ENCODE data around the gene IDI1. TPM values are rescaled to one million over a fixed set of nuclear protein-coding genes. Genes with fewer than 3 reads are reported as not detected.

IDI1 gene
- total and polyA plus RNA-seq, 2 of the 4 experiments (the other 2 are of a cell fraction), result 27.3 to 27.4 TPM

DNA sequence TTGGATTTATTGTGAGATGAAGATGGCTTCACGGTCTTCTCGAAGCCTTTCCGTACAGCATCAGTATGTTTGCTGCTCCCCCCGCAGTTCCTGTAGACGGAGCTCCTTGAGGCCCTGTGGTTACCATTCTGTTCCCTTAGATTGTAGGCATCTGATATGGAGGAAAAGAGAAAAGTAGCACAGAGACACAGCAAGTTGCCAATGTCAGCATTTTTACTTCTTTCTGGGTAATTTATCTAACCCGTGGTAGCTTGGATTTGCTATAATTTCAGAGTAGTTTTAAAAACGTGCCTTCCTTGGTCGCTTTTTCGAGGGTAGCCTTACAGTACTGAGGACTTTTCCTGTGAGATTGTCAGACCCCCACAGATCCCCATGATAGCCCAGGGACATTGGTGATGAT, 44.8 kb upstream of the IDI1 start:
- H4K5ac ChIP-seq (ENCODE audit: low read depth, low read length), result no peak overlapping the region
- H2AK9ac ChIP-seq (replicated peaks; ENCODE audit: low read depth, low read length, poor library complexity), result no peak overlapping the region
- no peak overlapping the region for H3K4me3 ChIP-seq (ENCODE audit: insufficient read depth, low read depth, low read length)
- intact Hi-C loops (cut with micrococcal nuclease), result no loop called here
- peaks cover 53% of the 10 kb centered on the region for H3K36me3 ChIP-seq (ENCODE audit: control insufficient read depth, insufficient read depth, low read length)
- WGBS, 2 experiments (ENCODE audit: extremely low coverage in 2 of 2, insufficient read length in 1 of 2), result 90% methylated on average over 2 of the region's 9 CpGs; no CpG with 5 or more reads in 1 of the 2 experiments
- BruUV-seq (replicated peaks), result no TSS peak
- DNase-seq (no peak), ATAC-seq (ENCODE audit: low read depth) (no peak)
- no peak overlapping the region for H2BK15ac ChIP-seq (ENCODE audit: low read depth, low read length)
- no peaks in the 10 kb centered on the region for H3K27me3 ChIP-seq (ENCODE audit: control insufficient read depth, insufficient read depth, low read length)
- H2AFZ ChIP-seq (replicated peaks; ENCODE audit: low read length, poor library complexity), result no peak overlapping the region
- H4K20me1 ChIP-seq (ENCODE audit: insufficient read depth, low read length), result 0 out of 2 replicates have a peak, but pooled peaks cover 4% of the 10 kb centered on the region
- dilution Hi-C loops (cut with HindIII; ENCODE audit: low sequenced_read_pairs, unreplicated experiment), result no loop called here
- H3K27ac ChIP-seq (ENCODE audit: insufficient read depth, low read length), result no peak overlapping the region
- H3K9ac ChIP-seq (ENCODE audit: low read depth, low read length), result no peak overlapping the region
- H2BK5ac ChIP-seq (ENCODE audit: low read depth, low read length, poor library complexity, severe bottlenecking), result no peak overlapping the region
- H2AK5ac ChIP-seq (ENCODE audit: low read depth, low read length), result no peak overlapping the region
- TF ChIP-seq RAD21 (IDR thresholded peaks at IDR 0.05; ENCODE audit: low read length) (no peak), POLR2A (IDR thresholded peaks at IDR 0.05; ENCODE audit: low read depth, low read length) (no peak), SMC3 (IDR thresholded peaks at IDR 0.05; ENCODE audit: low read depth, low read length) (no peak), NFE2L2 (IDR thresholded peaks at IDR 0.05; ENCODE audit: low read depth, low read length) (no peak), FOS (IDR thresholded peaks at IDR 0.05; ENCODE audit: low read depth, low read length) (no peak), MAFK (IDR thresholded peaks at IDR 0.05; ENCODE audit: low read depth, low read length) (peak; percentile 74)
- no peak overlapping the region for H2BK120ac ChIP-seq (ENCODE audit: low read depth, low read length)
- H3K56ac ChIP-seq (ENCODE audit: extremely low read depth, insufficient read depth, low read length), result no peak overlapping the region
- H3K23ac ChIP-seq (ENCODE audit: low read depth, low read length), result no peak overlapping the region
- ChIA-PET POLR2A (ENCODE audit: unreplicated experiment) (no interaction called here), CTCF (no interaction called here)
- H3K9me3 ChIP-seq (ENCODE audit: control insufficient read depth, insufficient read depth, low read length), result no peaks in the 10 kb centered on the region
- in situ Hi-C loops (cut with MboI; ENCODE audit: low sequenced_read_pairs), result no loop called here
- no peaks in the 10 kb centered on the region; the same call in 1 of the 2 replicates for H3K4me1 ChIP-seq (ENCODE audit: control insufficient read depth, insufficient read depth, low read length)
- H3K14ac ChIP-seq (replicated peaks; ENCODE audit: low read depth, low read length), result no peak overlapping the region
- H4K8ac ChIP-seq (ENCODE audit: low read depth in 2 of 2, low read length in 2 of 2), result no peak overlapping the region
- H3K4ac ChIP-seq (ENCODE audit: low read depth, low read length), result no peak overlapping the region
- H4K91ac ChIP-seq (ENCODE audit: insufficient read depth, low read depth, low read length), result no peak overlapping the region
- H3K9me1 ChIP-seq (ENCODE audit: insufficient read depth, low read length), result peaks cover 18% of the 10 kb centered on the region; the same call in 1 of the 2 replicates
- H3K79me1 ChIP-seq (ENCODE audit: low read depth in 1 of 2, low read length in 2 of 2), result peaks cover 10 to 14% of the 10 kb centered on the region in 2 experiments; a peak in 3 of 4 replicates
- H3K4me2 ChIP-seq (ENCODE audit: low read depth, low read length), result no peak overlapping the region
- H2BK20ac ChIP-seq (ENCODE audit: low read depth, low read length), result no peak overlapping the region
- H3K18ac ChIP-seq (ENCODE audit: low read depth, low read length), result no peak overlapping the region
